NOMO-1 treated with DMSO at 0.1 percent for 48 hours (cell line): ENCODE results near the gene DUSP9.
"Not testable (repeated sequence)": the region's sequence is repeated elsewhere in the genome, so short reads cannot be mapped to it uniquely, and the experiment has no call there.

Experiments
- DNase-seq: peaks from one replicate; lab custom pipeline; 2025; ENCODE audit not compliant: unreplicated experiment; lab: John Stamatoyannopoulos, UW

Gene DUSP9

GRCh38 chrX:153689654-153690465 lies 42.9 kb downstream of the DUSP9 start:
- no peak for DNase-seq

- DNase-seq, result no peak
Observed at GRCh38 chrX:153690466-153690865, 43.5 kb downstream of the DUSP9 start.

GRCh38 chrX:153691032-153691827 lies 44.2 kb downstream of the DUSP9 start:
- not testable (repeated sequence) for DNase-seq

GRCh38 chrX:153692003-153692402 lies 45.0 kb downstream of the DUSP9 start:
- DNase-seq, result no peak

- no peak for DNase-seq
Observed at GRCh38 chrX:153692611-153693156, 45.7 kb downstream of the DUSP9 start.

GRCh38 chrX:153693216-153694086 lies 46.4 kb downstream of the DUSP9 start:
- no peak for DNase-seq

GRCh38 chrX:153694256-153694655 lies 47.3 kb downstream of the DUSP9 start:
- not testable (repeated sequence) for DNase-seq

- no peak for DNase-seq
Observed at GRCh38 chrX:153694687-153695270, 47.8 kb downstream of the DUSP9 start.

GRCh38 chrX:153696100-153696499 lies 49.1 kb downstream of the DUSP9 start:
- no peak for DNase-seq

GRCh38 chrX:153696538-153696937 lies 49.5 kb downstream of the DUSP9 start:
- not testable (repeated sequence) for DNase-seq

- not testable (repeated sequence) for DNase-seq
Observed at GRCh38 chrX:153696986-153697722, 50.2 kb downstream of the DUSP9 start.

- DNase-seq, result no peak
Observed at GRCh38 chrX:153697924-153698865, 51.2 kb downstream of the DUSP9 start.

- DNase-seq, result not testable (repeated sequence)
Observed at GRCh38 chrX:153699210-153699783, 52.3 kb downstream of the DUSP9 start.

- DNase-seq, result not testable (repeated sequence)
Observed at GRCh38 chrX:153699784-153700371, 52.9 kb downstream of the DUSP9 start.

- no peak for DNase-seq
Observed at GRCh38 chrX:153700376-153700945, 53.5 kb downstream of the DUSP9 start.
